GM13977 (cell line): ENCODE data around the gene CCR4.
"Not testable (repeated sequence)": the region's sequence is repeated elsewhere in the genome, so short reads cannot be mapped to it uniquely, and the experiment has no call there.

Experiments used
- DNase-seq: peaks from one replicate; pipeline ENCODE4 v3.0.0; 2012; ENCODE audit warnings: low spot score
- in situ Hi-C: fragments of 300-500 bp; cut with MboI; formaldehyde crosslinking; loops from one replicate; pipeline ENCODE4 v1.12.0; 2022; ENCODE audit warnings: low sequenced_read_pairs, low pct_unique_long_range_greater_than_20kb, mixed read lengths, inconsistent platforms; ENCODE audit not compliant: unreplicated experiment
- TF ChIP-seq, protein P1 (sequence below): IDR thresholded peaks from 2 replicates; pipeline ENCODE4 v1.5.1; 2012; ENCODE audit warnings: mild to moderate bottlenecking, control low read depth; ENCODE audit not compliant: insufficient read depth; ENCODE audit errors: extremely low read depth, missing control alignments

The CCR4 gene

DNA sequence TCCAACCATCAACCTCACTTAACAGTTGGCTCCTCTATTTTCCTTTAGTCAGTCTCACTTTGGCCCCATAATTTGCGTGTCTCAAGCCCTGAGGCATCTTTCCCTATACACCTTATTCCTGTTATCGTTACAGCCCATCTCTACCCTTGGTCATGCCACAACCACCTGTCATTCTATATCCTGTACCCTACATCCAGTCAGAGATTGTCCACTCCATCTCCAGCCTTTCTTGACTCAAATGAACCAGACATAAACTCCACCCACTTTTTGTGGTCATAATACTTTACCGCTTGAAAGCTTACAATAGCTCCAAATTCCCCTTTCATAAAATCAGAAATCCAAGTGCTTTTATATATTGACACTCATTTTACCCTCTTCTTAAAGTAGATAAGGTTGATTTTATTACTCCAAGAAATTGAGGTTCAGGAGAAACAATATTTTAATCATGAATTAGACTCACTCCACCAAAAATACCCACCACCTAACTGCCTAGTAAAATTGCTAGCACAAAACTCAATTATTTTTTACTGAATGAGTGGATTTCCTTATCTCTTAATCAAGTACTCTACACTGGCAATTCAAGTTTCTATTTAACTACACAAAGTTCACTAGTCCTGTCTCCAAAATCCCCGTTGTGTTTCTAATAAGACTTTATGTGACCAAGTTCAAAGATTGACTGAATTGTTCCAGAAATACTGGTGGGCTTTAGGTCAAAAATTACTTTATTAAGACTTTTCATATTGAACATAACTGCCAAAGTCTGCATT is 9.1 kb downstream of the CCR4 start:
- no peak for DNase-seq
- in situ Hi-C loops = loop anchor here (25.0 kb wide), 1 partner anchor 827 kb away; the partner anchor contains the start of gene PDCD6IP
- TF ChIP-seq, protein P1, sequence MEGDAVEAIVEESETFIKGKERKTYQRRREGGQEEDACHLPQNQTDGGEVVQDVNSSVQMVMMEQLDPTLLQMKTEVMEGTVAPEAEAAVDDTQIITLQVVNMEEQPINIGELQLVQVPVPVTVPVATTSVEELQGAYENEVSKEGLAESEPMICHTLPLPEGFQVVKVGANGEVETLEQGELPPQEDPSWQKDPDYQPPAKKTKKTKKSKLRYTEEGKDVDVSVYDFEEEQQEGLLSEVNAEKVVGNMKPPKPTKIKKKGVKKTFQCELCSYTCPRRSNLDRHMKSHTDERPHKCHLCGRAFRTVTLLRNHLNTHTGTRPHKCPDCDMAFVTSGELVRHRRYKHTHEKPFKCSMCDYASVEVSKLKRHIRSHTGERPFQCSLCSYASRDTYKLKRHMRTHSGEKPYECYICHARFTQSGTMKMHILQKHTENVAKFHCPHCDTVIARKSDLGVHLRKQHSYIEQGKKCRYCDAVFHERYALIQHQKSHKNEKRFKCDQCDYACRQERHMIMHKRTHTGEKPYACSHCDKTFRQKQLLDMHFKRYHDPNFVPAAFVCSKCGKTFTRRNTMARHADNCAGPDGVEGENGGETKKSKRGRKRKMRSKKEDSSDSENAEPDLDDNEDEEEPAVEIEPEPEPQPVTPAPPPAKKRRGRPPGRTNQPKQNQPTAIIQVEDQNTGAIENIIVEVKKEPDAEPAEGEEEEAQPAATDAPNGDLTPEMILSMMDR = no peak

DNA sequence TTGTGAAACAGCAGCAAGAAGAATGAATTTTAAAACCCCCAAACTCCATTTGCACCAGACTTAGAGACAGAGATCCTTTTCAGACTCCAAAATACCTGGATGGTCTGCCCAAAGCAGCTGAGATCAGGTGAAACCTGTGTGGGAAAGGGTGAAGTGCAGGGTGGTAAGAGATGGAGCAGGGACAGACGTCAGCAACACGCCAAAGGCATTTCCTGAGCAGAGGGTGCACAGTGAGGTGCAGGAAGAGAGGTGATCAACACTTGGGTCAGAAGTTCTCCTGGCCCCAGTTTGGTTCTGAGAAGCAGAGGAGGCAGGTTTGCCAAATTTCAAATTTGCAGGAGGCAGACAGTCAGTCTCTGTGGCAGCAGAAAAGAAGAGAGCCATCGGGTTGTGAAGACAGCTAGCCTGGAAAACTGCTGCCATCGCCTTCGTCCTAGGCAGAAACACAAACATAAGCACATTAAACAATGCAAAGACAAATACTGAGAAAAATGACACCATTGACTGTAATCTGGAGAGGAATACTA is 9.8 kb downstream of the CCR4 start:
- no peak for DNase-seq
- in situ Hi-C loops = loop anchor here (25.0 kb wide), 1 partner anchor 826 kb away; the partner anchor contains the start of gene PDCD6IP
- TF ChIP-seq, protein P1 = no peak

DNA sequence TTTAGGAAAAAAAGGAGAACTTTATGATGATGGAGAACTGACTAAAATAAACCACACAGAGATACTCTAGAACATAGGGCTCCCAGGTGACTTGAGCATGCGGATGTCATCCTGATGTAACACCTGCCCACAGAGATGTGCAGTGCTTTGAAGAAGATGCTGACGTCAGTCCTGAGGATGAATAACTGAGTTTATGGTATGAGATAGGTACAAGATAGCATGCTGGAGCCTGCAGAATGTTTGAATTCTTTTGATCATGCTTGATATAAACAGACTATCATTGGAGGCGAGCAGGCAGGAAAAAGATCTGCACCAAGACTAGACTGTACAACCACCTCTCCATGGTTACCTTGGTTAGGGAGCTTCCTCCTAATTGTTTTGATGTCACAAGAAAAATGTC is 12.4 kb downstream of the CCR4 start:
- in situ Hi-C loops = loop anchor here (25.0 kb wide), 1 partner anchor 823 kb away; the partner anchor contains the start of gene PDCD6IP
- DNase-seq = no peak
- TF ChIP-seq, protein P1 = no peak

DNA sequence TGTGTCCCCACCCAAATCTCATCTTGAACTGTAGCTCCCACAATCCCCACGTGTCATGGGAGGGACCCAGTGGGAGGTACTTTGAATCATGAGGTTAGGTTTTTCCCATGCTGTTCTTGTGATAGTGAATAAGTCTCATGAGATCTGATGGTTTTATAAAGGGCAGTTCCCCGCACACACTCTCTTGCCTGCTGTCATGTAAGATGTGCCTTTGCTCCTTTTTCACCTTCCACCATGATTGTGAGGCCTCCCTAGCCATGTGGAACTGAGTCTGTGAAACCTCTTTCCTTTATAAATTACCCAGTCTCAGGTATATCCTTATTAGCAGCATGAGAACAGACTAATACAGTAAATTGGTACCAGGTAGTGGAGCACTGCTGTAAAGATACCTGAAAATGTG is 13.3 kb downstream of the CCR4 start:
- in situ Hi-C loops = loop anchor here (25.0 kb wide), 1 partner anchor 823 kb away; the partner anchor contains the start of gene PDCD6IP
- DNase-seq = not testable (repeated sequence)

DNA sequence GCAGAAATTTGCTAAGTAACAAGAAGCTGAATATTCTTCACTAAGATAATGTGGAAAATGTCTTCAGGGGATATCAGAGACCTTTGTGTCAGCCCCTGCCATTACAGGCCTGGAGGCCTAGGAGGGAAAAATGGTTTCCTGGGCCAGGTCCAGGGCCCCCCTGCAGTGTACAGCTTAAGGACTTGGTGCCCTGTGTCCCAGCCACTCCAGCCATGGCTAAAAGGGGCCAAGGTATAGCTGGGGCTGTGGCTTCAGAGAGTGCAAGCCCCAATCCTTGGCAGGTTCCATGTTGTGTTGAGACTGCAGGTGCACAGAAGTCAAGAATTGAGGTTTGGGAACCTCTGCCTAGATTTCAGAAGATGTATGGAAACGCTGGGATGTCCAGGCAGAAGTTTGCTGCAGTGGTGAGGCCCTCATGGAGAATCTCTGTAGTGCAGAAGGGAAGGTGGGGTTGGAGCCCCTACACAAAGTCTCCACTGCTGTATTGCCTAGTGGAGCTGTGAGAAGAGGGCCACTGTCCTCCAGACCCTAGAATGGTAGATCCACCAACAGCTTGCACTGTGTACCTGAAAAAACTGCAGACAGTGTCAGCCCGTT is 14.3 kb downstream of the CCR4 start:
- not testable (repeated sequence) for DNase-seq
- in situ Hi-C loops = loop anchor here (25.0 kb wide), 1 partner anchor 822 kb away; the partner anchor contains the start of gene PDCD6IP

DNA sequence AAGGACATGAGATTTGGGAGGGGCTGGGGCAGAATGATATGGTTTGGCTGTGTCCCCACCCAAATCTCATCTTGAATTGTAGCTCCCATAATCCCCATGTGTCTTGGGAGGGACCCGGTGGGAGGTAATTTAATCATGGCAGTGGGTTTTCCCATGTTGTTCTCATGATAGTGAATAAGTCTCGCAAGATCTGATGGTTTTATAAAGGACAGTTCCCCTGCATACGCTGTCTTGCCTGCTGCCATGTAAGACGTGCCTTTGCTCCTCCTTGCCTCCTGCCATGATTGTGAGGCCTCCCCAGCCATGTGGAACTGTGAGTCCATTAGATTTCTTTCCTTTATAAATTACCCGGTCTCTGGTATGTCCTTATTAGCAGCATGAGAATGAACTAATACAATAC is 15.2 kb downstream of the CCR4 start:
- DNase-seq = not testable (repeated sequence)
- in situ Hi-C loops = loop anchor here (25.0 kb wide), 1 partner anchor 821 kb away; the partner anchor contains the start of gene PDCD6IP

DNA sequence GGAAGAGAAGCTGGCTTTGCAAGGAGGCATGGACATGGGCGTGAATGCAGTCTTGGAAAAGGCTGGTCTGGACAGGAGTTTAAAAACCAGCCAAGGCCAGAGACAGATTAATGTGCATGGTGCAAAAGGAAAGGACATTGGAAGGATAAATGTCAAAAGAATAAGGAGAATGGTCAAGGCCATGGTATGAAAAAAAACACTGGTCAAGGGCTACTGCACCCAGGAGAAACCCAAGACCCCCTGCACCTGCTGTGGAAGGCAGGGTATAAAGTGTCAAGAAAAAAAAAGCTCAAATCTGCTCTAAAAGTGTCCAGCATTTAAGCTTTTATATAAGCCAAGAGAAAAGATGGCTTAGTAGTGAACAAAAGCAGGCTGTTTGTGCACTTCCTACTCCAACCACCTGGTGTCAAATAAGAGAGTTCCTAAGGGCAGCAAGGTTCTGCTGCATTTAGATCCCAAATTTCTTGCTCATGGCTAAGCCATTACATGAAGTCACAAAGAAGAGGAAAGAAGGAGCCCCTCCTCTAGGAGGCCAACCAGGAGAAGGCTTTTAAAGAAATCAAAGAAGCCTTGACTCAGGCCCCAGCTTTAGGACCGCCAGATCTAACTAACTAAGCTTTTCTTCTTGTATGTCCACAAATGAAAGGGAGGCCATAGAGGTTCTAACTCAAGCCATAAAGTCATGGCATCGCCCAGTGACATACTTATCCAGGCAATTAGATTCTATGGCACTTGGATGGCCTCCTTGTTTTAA is 16.9 kb downstream of the CCR4 start:
- DNase-seq = no peak
- TF ChIP-seq, protein P1 = no peak
- in situ Hi-C loops = loop anchor here (25.0 kb wide), 1 partner anchor 819 kb away; the partner anchor contains the start of gene PDCD6IP
